Body of pancreas (tissue), 4 donors: ENCODE results near the gene ZDHHC1.

Source experiments
- POLR2A ChIP-seq, 3 donors: fragments of 450-650 bp; IDR thresholded peaks; one replicate each; pipeline ENCODE4 v1.6.1; 2016; ENCODE audit warnings: antibody characterized with exemption in 3 of 3, mild to moderate bottlenecking in 2 of 3
- TF ChIP-seq, protein P1 (sequence below), 7 experiments: fragments of 450-650 bp in 4 of 7; fragments of 200-600 bp in 3 of 7; sonication (generic) in 3 of 7; IDR thresholded peaks; one replicate each; pipeline ENCODE4 v1.5.1; 2016 to 2019; ENCODE audit warnings: antibody characterized with exemption in 7 of 7

DNA sequence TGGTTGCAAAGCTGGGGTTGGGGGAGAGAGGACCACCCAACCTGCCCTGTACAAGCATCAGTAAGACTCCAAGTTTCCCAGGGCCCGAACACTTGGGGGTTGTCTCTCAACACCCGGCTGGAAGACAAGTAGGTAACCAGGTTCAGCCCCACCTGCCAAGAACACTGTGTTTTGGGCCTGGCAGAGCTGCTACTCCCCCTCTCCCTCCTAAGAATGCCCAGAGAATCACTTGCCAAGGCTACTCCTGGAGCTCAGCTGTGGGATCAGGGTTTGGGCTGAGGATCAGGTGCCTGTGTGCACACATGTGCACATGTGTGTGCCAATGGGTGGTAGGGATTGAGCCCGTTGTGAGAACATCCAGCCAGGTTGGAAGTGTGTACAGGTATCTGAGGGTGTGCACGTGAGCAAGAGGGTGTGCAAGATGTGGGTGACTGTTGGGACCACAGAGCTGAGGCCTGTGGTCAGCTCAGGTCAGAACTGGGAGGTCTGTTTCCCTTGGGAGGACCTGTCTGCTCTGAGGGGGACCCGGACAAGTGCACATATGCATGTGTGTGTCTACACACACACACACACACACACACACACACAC is 16.9 kb upstream of the ZDHHC1 start:
- TF ChIP-seq, protein P1, sequence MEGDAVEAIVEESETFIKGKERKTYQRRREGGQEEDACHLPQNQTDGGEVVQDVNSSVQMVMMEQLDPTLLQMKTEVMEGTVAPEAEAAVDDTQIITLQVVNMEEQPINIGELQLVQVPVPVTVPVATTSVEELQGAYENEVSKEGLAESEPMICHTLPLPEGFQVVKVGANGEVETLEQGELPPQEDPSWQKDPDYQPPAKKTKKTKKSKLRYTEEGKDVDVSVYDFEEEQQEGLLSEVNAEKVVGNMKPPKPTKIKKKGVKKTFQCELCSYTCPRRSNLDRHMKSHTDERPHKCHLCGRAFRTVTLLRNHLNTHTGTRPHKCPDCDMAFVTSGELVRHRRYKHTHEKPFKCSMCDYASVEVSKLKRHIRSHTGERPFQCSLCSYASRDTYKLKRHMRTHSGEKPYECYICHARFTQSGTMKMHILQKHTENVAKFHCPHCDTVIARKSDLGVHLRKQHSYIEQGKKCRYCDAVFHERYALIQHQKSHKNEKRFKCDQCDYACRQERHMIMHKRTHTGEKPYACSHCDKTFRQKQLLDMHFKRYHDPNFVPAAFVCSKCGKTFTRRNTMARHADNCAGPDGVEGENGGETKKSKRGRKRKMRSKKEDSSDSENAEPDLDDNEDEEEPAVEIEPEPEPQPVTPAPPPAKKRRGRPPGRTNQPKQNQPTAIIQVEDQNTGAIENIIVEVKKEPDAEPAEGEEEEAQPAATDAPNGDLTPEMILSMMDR (IDR thresholded peaks at IDR 0.05): no peak
- TF ChIP-seq POLR2A (IDR thresholded peaks at IDR 0.05): no peak
